NCI-H2107 (cell line): Measurements from ENCODE around the gene TAS2R19.

Experiments used
- DNase-seq: peaks from one replicate; lab custom pipeline; 2025; lab: John Stamatoyannopoulos, UW

Gene TAS2R19

GRCh38 chr12:10989107-10989506 lies 33.3 kb downstream of the TAS2R19 start:
- no peak for DNase-seq

DNA sequence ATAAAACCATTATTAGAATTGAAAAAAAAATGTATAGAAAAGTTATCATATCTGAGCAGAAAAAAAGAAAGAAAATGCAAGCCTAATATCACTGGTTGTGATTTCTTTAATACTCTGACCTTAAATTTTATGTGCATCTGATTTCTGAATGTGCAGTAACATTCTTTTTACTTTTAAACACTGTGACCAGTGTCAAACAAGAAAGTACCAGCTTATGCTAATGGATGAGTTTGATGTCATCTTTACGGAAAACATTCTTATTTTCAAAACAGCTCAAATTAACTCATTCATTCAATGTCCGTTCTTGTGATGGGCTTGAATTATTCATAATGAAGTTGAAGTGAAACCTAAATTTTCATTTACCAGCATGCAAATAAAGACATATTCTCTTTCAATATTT lies 35.6 kb downstream of the TAS2R19 start, which contains the start of gene TAS2R50:
Gene TAS2R50 (minus strand): TSS at position 101 of the 400 bp plus-strand sequence. CDS start 52 bp downstream, at position 49.
- no peak for DNase-seq

GRCh38 chr12:10982244-10982643 lies 40.2 kb downstream of the TAS2R19 start:
- no peak for DNase-seq

DNA sequence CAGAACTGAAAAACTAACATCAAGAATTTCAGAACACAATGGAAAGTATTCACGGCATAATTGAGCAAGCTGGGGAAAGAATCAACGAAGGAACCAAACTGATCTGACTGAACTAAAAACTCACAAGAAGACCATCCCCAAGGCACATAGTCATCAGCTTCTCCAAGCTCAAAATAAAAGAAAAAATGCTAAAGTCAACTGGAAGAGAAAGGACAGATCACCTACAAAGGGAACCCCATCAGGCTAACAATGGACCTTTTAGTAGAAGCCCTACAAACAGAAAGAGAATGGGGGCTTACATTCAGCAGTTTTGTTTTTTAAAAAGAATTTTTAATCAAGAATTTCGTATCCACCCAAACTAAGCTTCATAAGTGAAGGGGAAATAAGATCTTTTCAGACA lies 47.5 kb downstream of the TAS2R19 start:
- no peak for DNase-seq
